NCI-H2227 (cell line): ENCODE measurements around the gene RFXAP.

ENCODE experiments used
- DNase-seq: peaks from one replicate; lab custom pipeline; 2025; ENCODE audit not compliant: unreplicated experiment; lab: John Stamatoyannopoulos, UW

Gene RFXAP

DNA sequence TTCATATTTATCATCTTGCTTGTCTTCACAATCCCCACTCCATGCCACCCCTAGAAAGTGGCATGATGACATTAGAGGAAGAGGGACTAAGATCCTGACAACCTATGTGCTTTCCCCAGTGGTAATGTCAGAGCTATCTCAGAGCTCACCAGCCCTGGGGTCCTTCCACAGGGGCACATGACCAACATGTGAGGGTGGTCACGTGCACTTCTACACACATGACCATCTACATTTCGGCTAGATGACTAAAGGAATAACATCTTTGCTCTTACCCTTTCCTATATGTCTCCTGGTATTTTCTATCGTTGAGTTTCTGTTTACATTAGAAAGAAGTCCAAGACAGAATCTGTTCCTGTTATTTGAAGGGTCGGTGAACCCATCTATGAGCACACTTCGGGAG lies 46.2 kb downstream of the RFXAP start:
- no peak for DNase-seq

DNA sequence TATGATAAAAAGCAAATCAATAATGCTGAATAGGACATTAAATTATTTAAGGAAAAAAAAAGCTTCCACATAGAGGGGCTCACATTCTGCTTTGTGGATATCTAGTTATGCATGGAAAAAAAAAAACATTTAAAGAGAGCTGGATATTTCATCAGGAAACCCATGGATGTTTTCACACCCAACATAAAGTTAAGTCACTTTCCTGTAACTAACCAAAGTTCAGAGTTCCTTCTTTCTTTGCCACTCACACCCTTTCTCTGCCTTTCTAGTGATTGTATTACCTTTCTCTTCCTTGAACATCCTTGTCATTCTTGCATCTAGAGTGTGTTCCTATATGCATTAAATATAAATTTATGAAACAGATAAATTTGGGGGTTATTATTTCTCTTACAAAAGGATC lies 47.2 kb downstream of the RFXAP start:
- no peak for DNase-seq

DNA sequence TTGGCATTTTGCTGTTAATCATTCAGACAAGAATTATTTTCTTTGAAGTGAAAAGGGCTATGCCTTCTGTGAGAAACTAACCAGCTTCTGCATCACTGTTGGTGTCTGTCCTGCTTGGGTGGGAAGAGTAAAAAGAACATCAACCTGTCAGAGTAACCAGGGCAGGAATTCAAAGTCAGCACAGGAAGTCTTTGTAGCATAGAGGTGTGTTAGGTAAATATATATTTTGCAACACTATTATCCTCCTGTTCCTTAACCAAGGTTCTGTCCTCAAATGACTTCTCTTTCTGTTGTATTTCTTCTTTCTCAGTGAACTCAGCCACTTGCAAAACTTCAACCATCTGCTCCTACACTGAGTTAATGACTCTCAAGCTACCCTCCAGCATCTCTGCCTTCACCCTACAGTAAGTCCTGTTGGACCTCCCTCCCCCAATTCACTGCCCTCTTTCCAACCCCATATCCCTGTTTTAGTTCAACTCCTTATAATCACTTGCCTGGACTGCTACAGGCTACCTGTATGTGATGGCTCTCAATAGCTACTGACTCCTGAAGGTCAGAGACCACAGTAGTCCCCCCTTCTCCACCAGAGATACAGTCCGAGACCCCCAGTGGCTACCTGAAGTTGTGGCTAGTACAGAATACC lies 51.1 kb downstream of the RFXAP start:
- no peak for DNase-seq

DNA sequence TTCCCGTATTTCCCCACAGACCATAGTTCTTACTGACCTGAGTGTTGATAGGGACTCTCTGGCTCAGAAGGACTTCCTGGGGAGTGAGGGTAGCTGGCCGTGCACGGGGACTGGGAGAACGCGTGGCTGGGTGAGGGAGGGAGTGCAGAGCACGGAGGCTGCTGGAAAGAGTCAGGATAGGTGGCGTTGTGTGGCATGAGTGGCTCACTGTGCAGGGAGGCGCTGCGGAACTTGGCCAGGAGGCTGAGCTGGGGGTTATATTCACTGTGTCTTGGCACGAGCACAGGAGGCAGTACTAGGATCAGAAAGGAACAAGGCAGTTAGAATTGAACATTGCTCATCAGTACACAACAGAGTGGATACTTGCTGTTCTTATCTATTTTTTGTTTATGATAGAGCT lies 53.6 kb downstream of the RFXAP start:
- peak; percentile 79 for DNase-seq

DNA sequence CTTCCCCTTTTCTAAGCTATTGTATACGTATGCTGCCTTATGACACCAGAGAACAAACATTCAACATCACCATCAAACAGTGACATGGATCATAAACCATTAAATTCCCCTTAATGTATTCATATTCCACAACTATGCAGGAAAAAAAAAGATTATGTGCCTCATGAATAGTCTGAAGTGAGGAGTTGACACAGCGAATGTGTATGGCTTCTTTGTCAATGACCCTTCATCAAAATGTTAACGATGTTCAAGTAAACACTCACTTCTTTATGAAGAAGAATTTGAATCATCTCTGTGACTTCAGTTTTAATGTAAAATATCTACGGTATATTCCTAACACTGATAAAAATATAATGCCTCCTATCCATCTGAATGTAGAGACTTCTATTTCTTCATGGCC lies 56.4 kb downstream of the RFXAP start:
- DNase-seq: no peak

DNA sequence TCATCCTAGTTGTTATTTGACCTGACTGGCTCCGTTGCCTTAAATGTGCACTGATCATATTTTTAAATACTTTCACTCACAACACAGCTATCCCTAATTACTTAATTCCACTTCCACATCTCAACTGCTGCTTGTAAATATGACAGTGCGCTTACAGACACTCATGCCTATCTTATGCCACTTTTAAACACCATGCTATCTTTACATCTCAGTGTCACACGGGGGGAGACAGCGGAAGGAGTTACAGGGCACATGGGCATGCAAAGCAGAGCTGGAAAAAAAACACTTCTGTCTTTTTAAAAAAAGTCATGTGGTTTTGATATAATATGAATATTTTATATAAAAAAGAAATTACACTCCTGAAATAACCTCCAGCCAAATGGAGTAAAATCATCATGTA lies 56.9 kb downstream of the RFXAP start:
- no peak for DNase-seq
